ENCODE results near the gene IER3. TPM values are rescaled to one million over a fixed set of nuclear protein-coding genes. Genes with fewer than 3 reads are reported as not detected.

IER3 gene
- 348 and 388 TPM in 2 replicates for total RNA-seq (2014; rRNA removed; shearing (Covaris generic))

- DNase-seq (ENCODE audit: low read depth) = peak; percentile 96
These were observed at the start of gene IER3 for GRCh38 chr6:30744054-30744805. Gene IER3 (minus strand): TSS chr6:30744547. CDS start chr6:30744518, 29 bp downstream.

- peak; percentile 81 for DNase-seq (ENCODE audit: low read depth)
These were observed 49.3 kb upstream of the IER3 start for GRCh38 chr6:30793521-30794194.

- DNase-seq (ENCODE audit: low read depth) = no peak
These were observed 48.4 kb upstream of the IER3 start for GRCh38 chr6:30792786-30793185.

- no peak for DNase-seq (ENCODE audit: low read depth)
These were observed 46.5 kb upstream of the IER3 start for GRCh38 chr6:30790724-30791383.

- no peak for DNase-seq (ENCODE audit: low read depth)
These were observed 45.3 kb upstream of the IER3 start for GRCh38 chr6:30789606-30790005.

GRCh38 chr6:30787954-30788353 lies 43.6 kb upstream of the IER3 start:
- DNase-seq (ENCODE audit: low read depth) = no peak

- peak; percentile 95 for DNase-seq (ENCODE audit: low read depth)
These were observed 38.2 kb upstream of the IER3 start for GRCh38 chr6:30782425-30783014.

- DNase-seq (ENCODE audit: low read depth) = peak; percentile 100
These were observed 37.5 kb upstream of the IER3 start for GRCh38 chr6:30781743-30782424.

GRCh38 chr6:30781395-30781742 lies 37.0 kb upstream of the IER3 start:
- no peak for DNase-seq (ENCODE audit: low read depth)

- no peak for DNase-seq (ENCODE audit: low read depth)
These were observed 36.2 kb upstream of the IER3 start for GRCh38 chr6:30780642-30780920.

GRCh38 chr6:30779850-30780641 lies 35.7 kb upstream of the IER3 start:
- no peak for DNase-seq (ENCODE audit: low read depth)

- no peak for DNase-seq (ENCODE audit: low read depth)
These were observed 33.8 kb upstream of the IER3 start for GRCh38 chr6:30778001-30778635.

GRCh38 chr6:30777155-30777485 lies 32.8 kb upstream of the IER3 start:
- DNase-seq (ENCODE audit: low read depth) = no peak

GRCh38 chr6:30776390-30777154 lies 32.2 kb upstream of the IER3 start:
- DNase-seq (ENCODE audit: low read depth) = no peak

GRCh38 chr6:30775104-30775503 lies 30.8 kb upstream of the IER3 start:
- no peak for DNase-seq (ENCODE audit: low read depth)

GRCh38 chr6:30774701-30775100 lies 30.4 kb upstream of the IER3 start:
- no peak for DNase-seq (ENCODE audit: low read depth)

- DNase-seq (ENCODE audit: low read depth) = no peak
These were observed 26.2 kb upstream of the IER3 start for GRCh38 chr6:30770592-30770991.

- peak; percentile 89 for DNase-seq (ENCODE audit: low read depth)
These were observed 25.6 kb upstream of the IER3 start for GRCh38 chr6:30769853-30770524.

- DNase-seq (ENCODE audit: low read depth) = peak; percentile 100
These were observed 24.9 kb upstream of the IER3 start for GRCh38 chr6:30769088-30769852.
